ENCODE data around the gene BTD. TPM values are rescaled to one million over a fixed set of nuclear protein-coding genes. Genes with fewer than 3 reads are reported as not detected.
"Not testable (repeated sequence)": the region's sequence is repeated elsewhere in the genome, so short reads cannot be mapped to it uniquely, and the experiment has no call there.

The BTD gene
- polyA plus RNA-seq, 3 donors from 2014 or later, result 25.0 to 32.7 (median 32.3) TPM

DNA sequence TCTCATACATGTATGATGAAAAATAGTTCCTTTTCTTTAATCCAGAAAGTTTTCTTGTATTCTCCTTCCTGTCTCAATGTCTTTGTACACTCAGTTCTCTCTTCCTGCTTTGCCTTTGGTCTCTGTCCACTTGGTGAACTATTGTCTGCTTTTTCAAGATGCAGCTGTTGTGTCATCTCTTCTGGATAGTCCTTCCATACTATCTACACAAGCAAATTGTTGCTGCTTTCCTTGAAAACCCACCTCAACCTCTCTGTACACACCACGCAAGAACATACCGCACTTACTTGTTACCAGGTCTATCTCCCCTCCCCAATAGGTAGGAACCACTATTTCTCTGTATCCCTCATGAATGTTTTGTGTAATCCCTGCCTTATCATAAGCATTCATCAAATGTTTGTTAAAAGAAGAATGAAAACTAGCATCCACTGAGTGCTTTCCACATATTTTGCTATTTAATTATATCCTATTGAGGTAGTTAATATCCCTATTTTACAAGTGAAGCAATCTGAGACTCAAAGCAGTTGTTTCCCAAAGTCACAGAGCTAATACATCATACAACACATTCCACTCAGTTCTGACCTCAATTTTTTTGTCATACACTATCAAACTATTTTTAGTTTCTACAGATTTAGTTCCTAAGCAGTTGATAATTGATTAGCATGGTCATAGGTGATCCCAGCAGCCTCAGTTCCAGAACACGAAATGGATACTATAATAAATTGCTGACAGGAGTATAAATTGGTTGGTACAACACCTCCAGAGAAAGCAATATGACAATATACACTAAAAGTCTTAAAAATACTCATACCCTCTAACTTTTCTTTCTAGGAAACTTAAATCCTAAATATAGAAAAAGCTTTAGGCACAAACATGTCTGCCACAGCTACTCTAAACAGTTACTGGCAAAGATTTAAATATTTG is 19.8 kb upstream of the BTD start:
- H3K4me3 Mint-ChIP-seq, result no peak overlapping the region
- no peak overlapping the region for H3K27ac Mint-ChIP-seq
- peaks cover 16 to 57% (median 36%) of the 10 kb centered on the region in 3 donors for H3K36me3 Mint-ChIP-seq
- H3K27me3 Mint-ChIP-seq (ENCODE audit: low read depth in 3 of 3), result no peaks in the 10 kb centered on the region
- H3K9me3 Mint-ChIP-seq, result no peaks in the 10 kb centered on the region
- DNase-seq, result no peak
- peaks cover 0 to 6% of the 10 kb centered on the region in 2 donors for H3K4me1 Mint-ChIP-seq

DNA sequence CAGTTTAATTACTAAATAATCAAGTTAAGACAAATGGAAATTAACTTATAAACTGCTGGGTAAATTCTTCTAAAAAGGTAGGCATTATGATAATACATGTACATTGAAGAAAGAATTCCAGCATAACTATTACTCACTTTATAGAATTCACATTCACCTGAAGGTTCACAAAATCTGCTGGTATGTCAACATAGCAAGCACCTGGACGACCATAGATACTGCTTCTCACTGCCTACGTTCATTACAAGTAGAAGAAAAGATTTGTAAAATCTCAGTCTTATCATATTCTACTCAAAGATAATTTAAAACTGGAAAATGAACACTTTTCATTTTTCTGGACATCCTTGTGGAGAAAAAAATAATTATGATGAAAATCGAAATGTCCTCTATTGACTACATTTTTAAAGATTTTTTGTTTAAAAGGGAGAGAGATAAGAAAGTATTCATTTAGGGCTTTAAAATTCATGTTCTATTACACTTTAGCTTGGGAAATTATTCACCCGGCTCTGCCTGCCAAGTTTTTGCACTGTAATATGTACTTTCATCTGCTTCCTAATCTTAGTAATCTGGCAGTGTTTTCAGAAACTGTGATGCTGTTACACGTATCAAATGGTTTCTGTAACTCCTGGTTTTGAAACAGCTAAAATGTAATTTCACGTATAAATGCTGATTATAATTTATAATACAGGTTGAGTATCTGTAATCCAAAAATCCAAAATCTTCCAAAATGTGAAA is 16.3 kb upstream of the BTD start:
- no peak for DNase-seq
- Mint-ChIP-seq H3K27me3 (ENCODE audit: low read depth in 3 of 3) (no peaks in the 10 kb centered on the region), H3K9me3 (no peaks in the 10 kb centered on the region), H3K4me1 (peaks cover 0 to 5% of the 10 kb centered on the region in 2 donors), H3K27ac (no peak overlapping the region), H3K4me3 (no peak overlapping the region), H3K36me3 (peaks cover 21 to 46% (median 32%) of the 10 kb centered on the region in 3 donors)

DNA sequence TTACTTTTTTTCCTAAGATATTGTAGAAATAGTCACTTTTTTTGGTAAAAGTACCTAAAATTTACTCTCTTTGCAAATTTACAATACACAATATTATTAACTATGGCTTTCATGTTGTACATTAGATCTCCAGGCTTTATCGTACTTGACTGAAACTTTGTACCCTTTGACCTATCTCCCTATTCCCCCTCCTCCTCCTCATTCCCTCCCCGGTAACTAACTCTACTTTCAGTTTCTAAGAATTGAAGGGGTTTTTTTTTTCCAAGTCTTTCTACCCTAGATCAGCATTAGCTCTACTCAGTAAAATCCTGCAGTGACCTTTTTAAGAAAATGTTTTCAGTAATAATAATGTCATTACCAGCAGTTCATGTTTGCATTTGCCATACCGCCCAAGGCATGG is 10.3 kb upstream of the BTD start:
- Mint-ChIP-seq H3K9me3 (no peaks in the 10 kb centered on the region), H3K36me3 (peaks cover 13 to 22% (median 16%) of the 10 kb centered on the region in 3 donors), H3K4me1 (no peaks in the 10 kb centered on the region), H3K4me3 (no peak overlapping the region), H3K27ac (no peak overlapping the region), H3K27me3 (ENCODE audit: low read depth in 3 of 3) (no peaks in the 10 kb centered on the region)
- no peak for DNase-seq

DNA sequence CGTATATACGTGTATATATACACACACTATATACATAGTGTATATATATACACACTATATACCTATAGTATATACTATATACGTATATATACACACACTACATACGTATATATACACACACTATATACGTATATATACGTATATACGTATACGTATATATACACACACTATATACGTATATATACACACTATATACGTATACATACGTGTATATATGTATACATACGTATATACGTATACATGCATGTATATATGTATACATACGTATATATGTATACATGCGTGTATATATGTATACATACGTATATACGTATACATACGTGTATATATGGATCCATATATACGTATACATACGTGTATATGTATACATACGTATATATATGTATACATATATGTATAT is 9.6 kb upstream of the BTD start:
- DNase-seq, result no peak
- Mint-ChIP-seq H3K36me3 (peaks cover 11 to 23% (median 16%) of the 10 kb centered on the region in 3 donors), H3K9me3 (no peaks in the 10 kb centered on the region), H3K27ac (no peak overlapping the region), H3K27me3 (ENCODE audit: low read depth in 3 of 3) (no peaks in the 10 kb centered on the region), H3K4me3 (no peak overlapping the region), H3K4me1 (no peaks in the 10 kb centered on the region)

DNA sequence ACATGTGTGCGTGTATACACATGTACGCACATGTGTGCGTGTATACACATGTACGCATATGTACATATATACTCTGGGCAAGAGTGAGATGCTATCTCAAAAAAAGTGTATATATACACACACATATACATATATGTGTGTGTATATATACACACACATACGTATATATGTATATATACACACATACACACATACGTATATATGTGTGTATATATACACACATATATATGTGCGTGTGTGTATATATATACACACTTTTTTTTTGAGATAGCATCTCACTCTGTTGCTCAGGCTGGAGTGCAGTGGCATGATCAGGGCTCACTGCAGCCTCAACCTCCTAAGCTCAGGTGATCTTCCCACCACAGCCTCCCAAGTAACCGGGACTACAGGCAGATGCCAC is 8.6 kb upstream of the BTD start:
- Mint-ChIP-seq H3K27ac (no peak overlapping the region), H3K36me3 (peaks cover 18 to 31% (median 24%) of the 10 kb centered on the region in 3 donors), H3K4me1 (peaks cover 0 to 1% of the 10 kb centered on the region in 2 donors)

DNA sequence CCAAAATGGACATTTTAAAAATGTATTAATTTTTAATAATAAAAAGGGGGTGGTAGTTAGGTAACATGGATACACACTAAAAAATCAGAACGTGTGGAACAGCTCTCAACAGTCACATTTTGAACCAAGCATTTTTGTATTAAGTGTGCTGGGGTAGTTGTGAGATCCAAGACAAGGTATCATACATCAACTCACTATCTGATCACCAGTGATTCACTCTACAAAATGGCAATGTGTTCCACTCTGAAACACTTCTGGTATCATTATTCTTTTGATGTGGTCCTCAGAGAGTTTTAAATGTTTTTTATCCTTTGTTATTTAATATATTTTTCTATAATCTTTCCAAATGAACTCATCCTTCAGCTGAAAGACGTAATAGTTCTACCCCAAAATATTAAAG is 5.6 kb upstream of the BTD start:
- Mint-ChIP-seq H3K4me1 (peaks cover 23 to 29% of the 10 kb centered on the region in 2 donors), H3K36me3 (peaks cover 24 to 29% (median 28%) of the 10 kb centered on the region in 3 donors), H3K27me3 (ENCODE audit: low read depth in 3 of 3) (no peaks in the 10 kb centered on the region), H3K9me3 (no peaks in the 10 kb centered on the region), H3K4me3 (no peak overlapping the region), H3K27ac (no peak overlapping the region)
- DNase-seq, result no peak

More for the DNA sequence above, 8.6 kb upstream of the BTD start:
- Mint-ChIP-seq H3K4me3 (no peak overlapping the region), H3K27me3 (ENCODE audit: low read depth in 3 of 3) (no peaks in the 10 kb centered on the region), H3K9me3 (no peaks in the 10 kb centered on the region)
- DNase-seq, result no peak

DNA sequence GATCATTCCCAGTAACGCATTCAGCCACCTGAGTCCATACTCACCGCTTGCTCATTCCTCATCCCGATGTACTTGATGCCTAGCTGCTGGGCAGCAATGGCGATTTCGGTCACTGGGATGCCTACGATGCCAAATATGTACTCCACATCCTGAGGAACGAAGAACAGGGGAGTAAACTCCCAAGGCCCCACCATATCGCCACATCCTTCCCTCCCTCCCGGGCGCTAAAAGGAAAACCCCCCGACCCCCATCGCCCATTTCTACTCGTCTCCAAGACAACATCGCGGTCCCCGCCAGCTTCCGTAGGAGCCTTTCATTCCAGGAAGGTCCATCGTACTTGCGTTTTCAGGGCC is 523 bp upstream of the BTD start:
- peak overlapping the region; percentile 91 to 98 (median 97) for H3K27ac Mint-ChIP-seq
- peak overlapping the region; percentile 97 to 100 (median 99) for H3K4me3 Mint-ChIP-seq
- peaks cover 26 to 30% (median 28%) of the 10 kb centered on the region in 3 donors for H3K36me3 Mint-ChIP-seq
- no peak for DNase-seq
- H3K27me3 Mint-ChIP-seq (ENCODE audit: low read depth in 3 of 3), result peaks cover 8 to 11% (median 9%) of the 10 kb centered on the region in 3 donors
- peaks cover 44 to 48% of the 10 kb centered on the region in 2 donors for H3K4me1 Mint-ChIP-seq
- no peaks in the 10 kb centered on the region for H3K9me3 Mint-ChIP-seq

DNA sequence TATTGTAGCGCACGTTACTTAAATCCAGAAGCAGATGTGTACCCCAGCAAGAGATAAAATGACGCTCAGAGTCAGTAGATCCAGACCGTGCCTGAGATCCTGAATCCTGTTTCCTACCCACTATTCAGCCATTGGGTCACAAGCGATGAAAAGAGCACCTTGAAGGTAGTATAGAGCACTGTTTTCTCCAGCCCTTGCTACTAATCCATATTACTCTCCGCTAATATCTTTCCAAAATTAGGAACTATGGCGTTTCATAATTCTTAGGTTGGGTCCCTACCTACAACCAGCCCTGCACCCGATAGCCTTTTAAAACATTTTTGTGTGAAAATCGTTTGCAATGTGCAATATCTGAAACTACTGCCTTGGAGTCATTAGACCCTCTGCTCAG is 596 bp downstream of the BTD start:
- H3K27ac Mint-ChIP-seq, result peak overlapping the region; percentile 91 to 98 (median 97)
- peaks cover 23 to 29% (median 26%) of the 10 kb centered on the region in 3 donors for H3K36me3 Mint-ChIP-seq
- peaks cover 44 to 48% of the 10 kb centered on the region in 2 donors for H3K4me1 Mint-ChIP-seq
- DNase-seq, result no peak
- H3K27me3 Mint-ChIP-seq (ENCODE audit: low read depth in 3 of 3), result peaks cover 8 to 11% (median 9%) of the 10 kb centered on the region in 3 donors
- H3K4me3 Mint-ChIP-seq, result peak overlapping the region; percentile 97 to 100 (median 99)
- no peaks in the 10 kb centered on the region for H3K9me3 Mint-ChIP-seq

DNA sequence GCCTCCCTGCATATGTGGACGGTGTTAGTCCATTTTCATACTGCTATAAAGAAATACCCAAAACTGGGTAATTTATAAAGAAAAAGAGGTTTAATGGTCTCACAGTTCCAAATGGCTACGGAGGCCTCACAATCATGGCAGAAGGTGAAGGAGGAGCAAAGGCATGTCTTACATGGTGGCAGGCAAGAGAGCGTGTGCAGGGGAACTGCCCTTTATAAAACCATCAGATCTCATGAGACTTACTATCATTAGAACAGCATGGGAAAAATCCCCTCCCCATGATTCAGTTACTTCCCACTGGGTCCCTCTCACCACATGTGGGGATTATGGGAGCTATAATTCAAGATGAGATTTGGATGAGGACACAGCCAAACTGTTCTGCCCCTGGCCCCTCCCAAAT is 1.3 kb downstream of the BTD start:
- peaks cover 8 to 11% (median 9%) of the 10 kb centered on the region in 3 donors for H3K27me3 Mint-ChIP-seq (ENCODE audit: low read depth in 3 of 3)
- not testable (repeated sequence) for H3K9me3 Mint-ChIP-seq, DNase-seq
- peak overlapping the region; percentile 97 to 100 (median 99) for H3K4me3 Mint-ChIP-seq
- peaks cover 18 to 25% (median 20%) of the 10 kb centered on the region in 3 donors for H3K36me3 Mint-ChIP-seq
- peaks cover 42 to 48% of the 10 kb centered on the region in 2 donors for H3K4me1 Mint-ChIP-seq
- H3K27ac Mint-ChIP-seq, result peak overlapping the region in 5 of 6 donors; percentile 97 to 98 (median 97)

DNA sequence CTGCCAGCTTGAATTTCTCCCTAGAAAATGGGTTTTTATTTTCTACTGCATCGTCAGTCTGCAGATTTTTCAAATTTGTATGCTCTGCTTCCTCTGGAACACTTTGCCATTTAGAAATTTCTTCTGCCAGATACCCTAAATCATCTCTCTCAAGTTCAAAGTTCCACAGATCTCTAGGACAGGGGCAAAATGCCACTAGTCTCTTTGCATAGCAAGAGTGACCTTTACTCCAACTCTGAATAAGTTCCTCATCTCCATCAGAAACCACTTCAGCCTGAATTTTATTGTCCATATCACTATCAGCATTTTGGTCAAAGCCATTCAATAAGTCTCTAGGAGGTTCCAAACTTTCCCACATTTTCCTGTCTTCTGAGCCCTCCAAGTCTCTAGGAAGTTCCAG is 3.0 kb downstream of the BTD start:
- not testable (repeated sequence) for H3K9me3 Mint-ChIP-seq, DNase-seq
- peaks cover 10 to 14% (median 11%) of the 10 kb centered on the region in 3 donors for H3K36me3 Mint-ChIP-seq
- H3K4me3 Mint-ChIP-seq, result peak overlapping the region in 2 of 5 donors; percentile 40 to 66
- peaks cover 32 to 34% of the 10 kb centered on the region in 2 donors for H3K4me1 Mint-ChIP-seq
- peak overlapping the region in 1 of 6 donors; percentile 10 for H3K27ac Mint-ChIP-seq
- peaks cover 8 to 11% (median 9%) of the 10 kb centered on the region in 3 donors for H3K27me3 Mint-ChIP-seq (ENCODE audit: low read depth in 3 of 3)

DNA sequence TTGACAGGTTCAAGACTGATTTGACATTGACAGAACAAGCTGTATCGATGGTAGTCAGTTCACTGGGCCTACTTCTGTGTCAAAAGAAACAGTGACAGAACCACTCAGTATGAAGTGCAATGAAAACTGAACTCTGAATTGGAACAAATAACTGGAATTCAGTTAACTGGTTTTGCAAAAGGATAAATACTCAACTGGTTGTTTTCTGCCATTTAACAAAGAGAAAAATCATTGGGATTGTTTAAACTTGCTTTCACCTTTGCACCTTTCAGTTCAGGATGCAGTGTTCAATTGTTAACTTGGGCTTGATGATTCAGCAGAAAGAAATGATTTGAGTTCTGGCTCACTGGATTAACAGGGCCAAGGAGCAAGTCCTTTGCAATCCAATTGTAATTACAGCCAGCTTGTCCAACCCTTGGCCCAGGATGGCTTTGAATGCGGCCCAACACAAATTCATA is 4.9 kb downstream of the BTD start:
- Mint-ChIP-seq H3K4me1 (peaks cover 15% of the 10 kb centered on the region in 2 donors), H3K27me3 (ENCODE audit: low read depth in 3 of 3) (peaks cover 5 to 8% (median 8%) of the 10 kb centered on the region in 3 donors), H3K9me3 (no peaks in the 10 kb centered on the region), H3K4me3 (no peak overlapping the region), H3K27ac (no peak overlapping the region), H3K36me3 (peaks cover 10 to 14% (median 11%) of the 10 kb centered on the region in 3 donors)
- DNase-seq, result no peak

DNA sequence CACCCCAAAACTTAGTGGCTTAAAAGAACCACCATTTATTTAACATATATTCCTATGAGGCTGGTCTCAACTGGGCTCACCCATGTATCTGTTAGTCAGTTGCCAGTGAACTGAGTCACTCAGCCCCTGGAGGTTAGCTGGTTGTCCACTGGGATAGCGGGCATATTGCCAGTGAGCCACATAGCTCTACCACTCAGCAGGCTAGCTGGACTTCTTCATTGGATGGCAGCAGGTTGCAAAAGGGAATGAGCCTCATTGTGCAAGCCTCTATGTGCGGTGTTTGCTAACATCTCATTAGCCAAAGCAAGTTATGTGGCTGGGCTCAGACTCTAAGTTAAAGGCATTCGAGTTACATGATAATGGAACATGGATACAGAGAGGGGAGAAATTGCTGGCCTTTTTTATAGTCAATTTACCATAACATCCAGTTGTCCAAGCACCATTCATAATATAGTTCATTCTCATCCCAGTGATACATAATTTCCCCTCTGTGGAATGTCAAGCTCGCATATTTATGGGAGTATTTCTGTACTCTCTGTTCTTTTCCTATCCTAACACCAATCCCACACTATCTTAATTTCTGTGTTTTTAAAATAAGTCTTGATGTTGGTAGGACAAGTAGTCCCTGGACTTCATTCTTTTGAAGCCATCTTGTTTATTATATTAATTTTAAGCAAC is 8.7 kb downstream of the BTD start:
- H3K27me3 Mint-ChIP-seq (ENCODE audit: low read depth in 3 of 3), result no peaks in the 10 kb centered on the region
- peaks cover 2 to 9% of the 10 kb centered on the region in 2 donors for H3K4me1 Mint-ChIP-seq
- H3K27ac Mint-ChIP-seq, result no peak overlapping the region
- H3K9me3 Mint-ChIP-seq, result no peaks in the 10 kb centered on the region
- H3K36me3 Mint-ChIP-seq, result peaks cover 7 to 14% (median 8%) of the 10 kb centered on the region in 3 donors
- no peak for DNase-seq
- no peak overlapping the region for H3K4me3 Mint-ChIP-seq

DNA sequence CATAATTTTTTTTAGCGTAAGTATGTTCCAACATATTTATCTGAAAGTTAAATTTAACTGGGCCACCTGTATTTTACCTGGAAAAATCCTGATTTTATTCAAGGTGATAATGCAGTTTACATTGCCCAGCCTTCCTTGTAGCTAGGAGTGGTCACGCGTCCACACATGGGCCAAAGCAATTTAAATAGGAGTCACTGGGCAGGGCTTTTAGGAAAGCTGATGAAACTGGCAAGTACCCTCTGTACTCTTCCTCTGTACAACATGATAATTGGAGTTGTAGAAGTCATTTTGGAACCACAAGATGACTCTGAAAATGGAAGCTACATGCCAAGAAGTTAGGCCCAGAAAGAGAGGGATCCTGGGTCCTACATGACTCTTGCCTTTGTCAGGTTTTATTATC is 9.5 kb downstream of the BTD start:
- H3K36me3 Mint-ChIP-seq, result peaks cover 6 to 14% (median 6%) of the 10 kb centered on the region in 3 donors
- H3K4me3 Mint-ChIP-seq, result no peak overlapping the region
- no peaks in the 10 kb centered on the region for H3K27me3 Mint-ChIP-seq (ENCODE audit: low read depth in 3 of 3)
- no peak for DNase-seq
- H3K9me3 Mint-ChIP-seq, result no peaks in the 10 kb centered on the region
- H3K27ac Mint-ChIP-seq, result no peak overlapping the region
- peaks cover 2 to 9% of the 10 kb centered on the region in 2 donors for H3K4me1 Mint-ChIP-seq

All from immature natural killer cell (primary cell).